H1 (cell line): Measurements from ENCODE around the gene SPEN.

Experiments
- BCL11A ChIP-seq, 2 experiments: IDR thresholded peaks; one replicate each; pipeline ENCODE4 v1.6.1; 2011; ENCODE audit warnings: low read depth in 2 of 2, low read length in 2 of 2, mild to moderate bottlenecking in 2 of 2
- CEBPB ChIP-seq: IDR thresholded peaks from 2 replicates; pipeline ENCODE4 v1.6.1; 2012; ENCODE audit warnings: low read depth, low read length
- CTCF ChIP-seq, 3 experiments: IDR thresholded peaks; 1 replicate in 2 of 3; 2 replicates in 1 of 3; pipeline versions ENCODE4 v1.5.1 to v1.6.1; 2011; ENCODE audit warnings: low read length in 3 of 3, mild to moderate bottlenecking in 3 of 3, inconsistent platforms in 2 of 3, low read depth in 1 of 3, moderate library complexity in 1 of 3; ENCODE audit not compliant: insufficient read depth in 1 of 3; ENCODE audit errors: control extremely low read depth in 1 of 3
- GABPA ChIP-seq: IDR thresholded peaks from 2 replicates; pipeline ENCODE4 v1.6.1; 2011; ENCODE audit warnings: mild to moderate bottlenecking, low read length, moderate library complexity, borderline replicate concordance; ENCODE audit not compliant: insufficient read depth
- POLR2A ChIP-seq, 2 experiments: IDR thresholded peaks; 1 replicate in 1 of 2; 2 replicates in 1 of 2; pipeline ENCODE4 v1.6.1; 2011; ENCODE audit warnings: low read depth in 2 of 2, low read length in 2 of 2, mild to moderate bottlenecking in 2 of 2; ENCODE audit errors: control extremely low read depth in 1 of 2
- RAD21 ChIP-seq, 2 experiments: IDR thresholded peaks in 1 of 2; conservative IDR thresholded peaks in 1 of 2; 2 replicates each; pipeline ENCODE4 v1.6.1; 2011; ENCODE audit warnings: low read depth in 2 of 2, low read length in 2 of 2, improper control_type of control experiment in 1 of 2, inconsistent platforms in 1 of 2, mild to moderate bottlenecking in 1 of 2, moderate library complexity in 1 of 2
- RNF2 ChIP-seq: fragments of 200-900, 300-1000 bp; sonication (generic); IDR thresholded peaks from 2 replicates; pipeline ENCODE4 v1.7.1; 2016; ENCODE audit warnings: borderline replicate concordance, low read depth, mild to moderate bottlenecking, antibody characterized with exemption, low read length; ENCODE audit not compliant: poor library complexity, severe bottlenecking; ENCODE audit errors: missing control alignments
- SUZ12 ChIP-seq: fragments of 200-600 bp; sonication (generic); IDR thresholded peaks from 2 replicates; pipeline ENCODE4 v1.6.1; 2012; ENCODE audit warnings: mild to moderate bottlenecking, inconsistent platforms, low read length, moderate library complexity, mixed read lengths
- ZNF274 ChIP-seq: IDR thresholded peaks from 2 replicates; pipeline ENCODE4 v1.7.0; 2012; ENCODE audit warnings: low read length, borderline replicate concordance; ENCODE audit errors: extremely low read depth

- no peak for TF ChIP-seq CTCF (IDR thresholded peaks at IDR 0.05; ENCODE audit: control extremely low read depth in 1 of 3, insufficient read depth in 1 of 3, low read depth in 1 of 3, low read length in 3 of 3)
- no peak for TF ChIP-seq CEBPB
- no peak for TF ChIP-seq RNF2
- no peak for TF ChIP-seq ZNF274
- no peak for TF ChIP-seq BCL11A (IDR thresholded peaks at IDR 0.05; ENCODE audit: low read depth in 2 of 2, low read length in 2 of 2)
- no peak for TF ChIP-seq GABPA
- TF ChIP-seq SUZ12 = no peak
- no peak for TF ChIP-seq POLR2A (IDR thresholded peaks at IDR 0.05; ENCODE audit: control extremely low read depth in 1 of 2, low read depth in 2 of 2, low read length in 2 of 2)
- TF ChIP-seq RAD21 (IDR thresholded peaks at IDR 0.05 in 1 of 2, conservative IDR thresholded peaks at IDR 0.05 in 1 of 2; ENCODE audit: low read depth in 2 of 2, low read length in 2 of 2) = no peak
Observed at GRCh38 chr1:15981679-15982078, 134.2 kb downstream of the SPEN start.
